H54 (cell line): ENCODE measurements around the gene TTLL13.

ENCODE experiments used
- DNase-seq: peaks from one replicate; pipeline ENCODE4 v3.0.0; 2011; ENCODE audit warnings: low spot score, mixed read lengths; ENCODE audit not compliant: insufficient read length
- FAIRE-seq: peaks from 3 replicates; lab custom pipeline; 2011; peaks lifted over from hg19 to GRCh38; lab: Jason Lieb, UNC
- POLR2A ChIP-seq: IDR thresholded peaks from 2 replicates; pipeline ENCODE4 v1.6.1; 2011; ENCODE audit warnings: low read depth, mild to moderate bottlenecking, low read length

TTLL13 gene

GRCh38 chr15:90223441-90224165 is 25.8 kb upstream of the TTLL13 start:
- DNase-seq, result no peak
- no peak for FAIRE-seq
- no peak for TF ChIP-seq POLR2A

- TF ChIP-seq POLR2A, result no peak
- no peak for DNase-seq
- no peak for FAIRE-seq
These were observed 24.3 kb upstream of the TTLL13 start for GRCh38 chr15:90225047-90225446.

GRCh38 chr15:90225504-90226234 is 23.7 kb upstream of the TTLL13 start:
- no peak for TF ChIP-seq POLR2A
- no peak for FAIRE-seq
- no peak for DNase-seq

GRCh38 chr15:90227336-90227735 is 22.0 kb upstream of the TTLL13 start:
- no peak for TF ChIP-seq POLR2A
- DNase-seq (no peak), FAIRE-seq (no peak)

GRCh38 chr15:90227816-90228772 is 21.3 kb upstream of the TTLL13 start:
- FAIRE-seq, result no peak
- no peak for DNase-seq
- no peak for TF ChIP-seq POLR2A

- TF ChIP-seq POLR2A, result no peak
- FAIRE-seq (no peak), DNase-seq (no peak)
These were observed 20.4 kb upstream of the TTLL13 start for GRCh38 chr15:90228960-90229359.

- FAIRE-seq (no peak), DNase-seq (no peak)
- no peak for TF ChIP-seq POLR2A
These were observed 19.3 kb upstream of the TTLL13 start for GRCh38 chr15:90230071-90230494.

- DNase-seq, result no peak
- FAIRE-seq, result no peak
- TF ChIP-seq POLR2A, result no peak
These were observed 18.7 kb upstream of the TTLL13 start for GRCh38 chr15:90230610-90231009.

GRCh38 chr15:90231028-90232017 is 18.0 kb upstream of the TTLL13 start:
- FAIRE-seq (no peak), DNase-seq (no peak)
- TF ChIP-seq POLR2A, result no peak

GRCh38 chr15:90232196-90232595 is 17.2 kb upstream of the TTLL13 start:
- TF ChIP-seq POLR2A, result no peak
- FAIRE-seq, result no peak
- no peak for DNase-seq

- FAIRE-seq (no peak), DNase-seq (no peak)
- no peak for TF ChIP-seq POLR2A
These were observed 16.4 kb upstream of the TTLL13 start for GRCh38 chr15:90232941-90233386.

- FAIRE-seq, result no peak
- peak; percentile 86 for DNase-seq
- peak; percentile 80 for TF ChIP-seq POLR2A
These were observed 15.8 kb upstream of the TTLL13 start, which contains the start of gene CIB1 for GRCh38 chr15:90233387-90234095. Gene CIB1, minus strand, starts transcription at chr15:90233941. Its CDS starts 56 bp downstream, at chr15:90233885.
